NB4 (cell line): ENCODE data around the gene LMBR1L.

Source experiments
- DNase-seq: peaks from one replicate; pipeline ENCODE4 v3.0.0; 2010; ENCODE audit warnings: low read depth
- H3K4me3 ChIP-seq: one replicate; pipeline ENCODE4 v1.5.1; 2011; ENCODE audit warnings: mild to moderate bottlenecking, low read depth, low read length, moderate library complexity
- CTCF ChIP-seq: IDR thresholded peaks from one replicate; pipeline ENCODE4 v1.5.1; 2012; ENCODE audit warnings: low read depth, low read length
- MAX ChIP-seq: IDR thresholded peaks from 2 replicates; pipeline ENCODE4 v1.6.1; 2011; ENCODE audit warnings: low read depth, low read length
- MYC ChIP-seq: IDR thresholded peaks from 2 replicates; pipeline ENCODE4 v1.6.1; 2011; ENCODE audit warnings: low read depth, low read length
- POLR2A ChIP-seq: IDR thresholded peaks from 2 replicates; pipeline ENCODE4 v1.6.1; 2011; ENCODE audit warnings: mild to moderate bottlenecking; ENCODE audit not compliant: insufficient read length; ENCODE audit errors: extremely low read depth

Gene LMBR1L

GRCh38 chr12:49060237-49061156 lies 50.1 kb downstream of the LMBR1L start, which contains the start of gene KMT2D:
Gene KMT2D (minus strand): TSS chr12:49060794. CDS start chr12:49055324, 5,470 bp downstream.
- TF ChIP-seq CTCF: no peak
- peak; percentile 64 for TF ChIP-seq POLR2A
- TF ChIP-seq MYC: peak; percentile 97
- peak; percentile 92 for TF ChIP-seq MAX
- peak; percentile 98 for DNase-seq
- peak within 1 kb of the TSS; percentile 81 for H3K4me3 ChIP-seq

- TF ChIP-seq MAX: no peak
- TF ChIP-seq POLR2A: peak; percentile 8
- peak overlapping the region; percentile 81 for H3K4me3 ChIP-seq
- DNase-seq: peak; percentile 60
Measured at GRCh38 chr12:49059299-49060171, 51.1 kb downstream of the LMBR1L start.

DNA sequence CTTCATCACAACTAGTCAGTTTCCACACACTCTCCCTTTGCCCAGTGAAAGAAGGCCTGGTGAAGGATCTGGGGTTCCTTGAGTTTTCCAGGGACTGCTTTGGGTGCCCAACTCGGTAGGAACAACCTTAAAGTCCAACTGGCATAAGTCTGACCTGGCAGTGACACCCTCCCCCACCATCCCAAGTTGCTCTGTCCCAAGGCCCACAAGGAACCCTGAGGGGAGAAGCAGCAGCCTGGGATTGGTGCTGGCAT lies 51.7 kb downstream of the LMBR1L start:
- H3K4me3 ChIP-seq: peak overlapping the region; percentile 81
- no peak for DNase-seq

GRCh38 chr12:49058366-49059044 lies 52.1 kb downstream of the LMBR1L start:
- DNase-seq: no peak
- H3K4me3 ChIP-seq: peak overlapping the region; percentile 81
- TF ChIP-seq MYC (no peak), MAX (no peak), POLR2A (no peak), CTCF (no peak)

More for the DNA sequence above, 51.7 kb downstream of the LMBR1L start:
- TF ChIP-seq MYC: no peak

DNA sequence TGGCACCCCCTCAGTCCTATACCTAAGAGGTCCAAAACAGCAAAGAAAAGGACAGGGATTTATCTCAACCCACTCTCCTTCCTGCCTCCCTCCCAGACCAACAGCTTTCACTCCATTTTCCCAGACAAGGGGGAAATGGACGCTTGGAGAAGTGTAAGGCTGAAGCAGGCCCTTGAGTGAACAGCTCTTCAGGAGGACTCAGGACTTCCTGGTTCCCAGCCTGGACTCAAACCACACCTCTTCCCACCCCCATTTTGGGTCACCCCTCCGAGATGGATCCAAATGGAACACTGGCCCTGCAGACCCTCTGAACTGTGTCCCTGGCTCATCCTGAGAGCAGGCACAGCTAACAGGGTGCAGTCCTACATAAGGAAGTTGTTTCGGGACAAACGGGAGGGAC lies 52.8 kb downstream of the LMBR1L start:
- DNase-seq: peak; percentile 47

More for the DNA sequence above, 52.8 kb downstream of the LMBR1L start:
- peak overlapping the region; percentile 81 for H3K4me3 ChIP-seq
- no peak for TF ChIP-seq CTCF
- no peak for TF ChIP-seq MAX
- no peak for TF ChIP-seq MYC
- no peak for TF ChIP-seq POLR2A
